Neural progenitor cell (in vitro differentiated cells): ENCODE data around the gene CDH13.

Source experiments
- CTCF ChIP-seq: fragments of 200-600 bp; sonication (generic); IDR thresholded peaks from 2 replicates; pipeline ENCODE4 v1.5.1; 2017; ENCODE audit warnings: antibody characterized with exemption, mild to moderate bottlenecking
- EZH2 ChIP-seq: fragments of 200-600 bp; sonication (generic); IDR thresholded peaks from 2 replicates; pipeline ENCODE4 v1.6.1; 2017; ENCODE audit warnings: antibody characterized with exemption, mild to moderate bottlenecking, moderate library complexity

- TF ChIP-seq CTCF: no peak
- no peak for TF ChIP-seq EZH2
Measured at GRCh38 chr16:82699260-82699659, 72.5 kb downstream of the CDH13 start.
